RWPE2 (cell line): ENCODE data around the gene EPHB6.

Experiments
- ATAC-seq: fragments of 200-7000 bp; cut with Tn5 transposase; 3 replicates; pipeline ENCODE4 v1.9.1; 2021; ENCODE audit warnings: low read depth
- DNase-seq: peaks from one replicate; pipeline ENCODE4 v3.0.0-alpha.2; 2020; ENCODE audit warnings: low spot score
- H3K27ac ChIP-seq: fragments of 450-650 bp; 2 replicates; pipeline ENCODE4 v1.5.1; 2017; ENCODE audit warnings: mild to moderate bottlenecking; ENCODE audit not compliant: poor library complexity, severe bottlenecking
- H3K27me3 ChIP-seq: fragments of 250-450 bp; sonication (Bioruptor Pico); 2 replicates; pipeline ENCODE4 v1.5.1; 2021; ENCODE audit warnings: mild to moderate bottlenecking, moderate library complexity; ENCODE audit not compliant: insufficient read depth, poor library complexity, severe bottlenecking
- H3K36me3 ChIP-seq: fragments of 250-450 bp; sonication (Bioruptor Pico); 2 replicates; pipeline ENCODE4 v1.5.1; 2020; ENCODE audit warnings: low read depth, mild to moderate bottlenecking, moderate library complexity
- H3K4me1 ChIP-seq: fragments of 250-450 bp; sonication (Bioruptor Pico); 2 replicates; pipeline ENCODE4 v1.5.1; 2021; ENCODE audit warnings: mild to moderate bottlenecking, moderate library complexity; ENCODE audit not compliant: insufficient read depth, poor library complexity, severe bottlenecking
- H3K4me3 ChIP-seq: fragments of 250-450 bp; sonication (Bioruptor Pico); 2 replicates; pipeline ENCODE4 v1.5.1; 2021; ENCODE audit warnings: mild to moderate bottlenecking, moderate library complexity; ENCODE audit not compliant: severe bottlenecking
- H3K9me3 ChIP-seq: fragments of 250-450 bp; sonication (Bioruptor Pico); 2 replicates; pipeline ENCODE4 v1.5.1; 2021; ENCODE audit warnings: mild to moderate bottlenecking, moderate library complexity; ENCODE audit not compliant: severe bottlenecking
- TF ChIP-seq, protein P1 (sequence below): fragments of 450-650 bp; IDR thresholded peaks from one replicate; pipeline ENCODE4 v1.5.1; 2017; ENCODE audit warnings: mild to moderate bottlenecking, moderate library complexity; ENCODE audit not compliant: poor library complexity, severe bottlenecking

The EPHB6 gene

DNA sequence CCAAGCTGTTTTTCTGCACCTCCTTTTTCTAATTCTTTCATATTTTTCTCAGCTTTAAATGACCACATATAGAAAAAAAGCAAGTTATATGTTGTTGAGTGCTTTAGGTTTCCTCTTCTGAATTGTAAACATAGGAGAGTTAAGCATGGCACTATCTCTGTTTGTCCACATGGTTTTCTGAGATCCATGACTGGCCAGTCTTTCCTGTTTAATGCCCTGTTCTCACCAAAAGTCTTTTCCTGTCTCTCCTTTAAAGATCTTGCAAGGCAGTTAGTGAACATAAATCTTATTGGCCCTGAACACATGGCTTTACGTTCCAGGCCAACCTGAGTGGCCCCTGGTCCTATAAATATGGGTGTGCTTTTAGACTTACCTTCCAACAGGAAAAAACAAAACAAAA, 59.2 kb downstream of the EPHB6 start:
- Histone ChIP-seq H3K27me3 (peaks cover 5% of the 10 kb centered on the region), H3K27ac (no peak overlapping the region), H3K4me1 (no peaks in the 10 kb centered on the region), H3K9me3 (no peaks in the 10 kb centered on the region), H3K36me3 (no peaks in the 10 kb centered on the region), H3K4me3 (no peak overlapping the region)
- TF ChIP-seq, protein P1, sequence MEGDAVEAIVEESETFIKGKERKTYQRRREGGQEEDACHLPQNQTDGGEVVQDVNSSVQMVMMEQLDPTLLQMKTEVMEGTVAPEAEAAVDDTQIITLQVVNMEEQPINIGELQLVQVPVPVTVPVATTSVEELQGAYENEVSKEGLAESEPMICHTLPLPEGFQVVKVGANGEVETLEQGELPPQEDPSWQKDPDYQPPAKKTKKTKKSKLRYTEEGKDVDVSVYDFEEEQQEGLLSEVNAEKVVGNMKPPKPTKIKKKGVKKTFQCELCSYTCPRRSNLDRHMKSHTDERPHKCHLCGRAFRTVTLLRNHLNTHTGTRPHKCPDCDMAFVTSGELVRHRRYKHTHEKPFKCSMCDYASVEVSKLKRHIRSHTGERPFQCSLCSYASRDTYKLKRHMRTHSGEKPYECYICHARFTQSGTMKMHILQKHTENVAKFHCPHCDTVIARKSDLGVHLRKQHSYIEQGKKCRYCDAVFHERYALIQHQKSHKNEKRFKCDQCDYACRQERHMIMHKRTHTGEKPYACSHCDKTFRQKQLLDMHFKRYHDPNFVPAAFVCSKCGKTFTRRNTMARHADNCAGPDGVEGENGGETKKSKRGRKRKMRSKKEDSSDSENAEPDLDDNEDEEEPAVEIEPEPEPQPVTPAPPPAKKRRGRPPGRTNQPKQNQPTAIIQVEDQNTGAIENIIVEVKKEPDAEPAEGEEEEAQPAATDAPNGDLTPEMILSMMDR: no peak
- no peak for DNase-seq
- no peak for ATAC-seq

DNA sequence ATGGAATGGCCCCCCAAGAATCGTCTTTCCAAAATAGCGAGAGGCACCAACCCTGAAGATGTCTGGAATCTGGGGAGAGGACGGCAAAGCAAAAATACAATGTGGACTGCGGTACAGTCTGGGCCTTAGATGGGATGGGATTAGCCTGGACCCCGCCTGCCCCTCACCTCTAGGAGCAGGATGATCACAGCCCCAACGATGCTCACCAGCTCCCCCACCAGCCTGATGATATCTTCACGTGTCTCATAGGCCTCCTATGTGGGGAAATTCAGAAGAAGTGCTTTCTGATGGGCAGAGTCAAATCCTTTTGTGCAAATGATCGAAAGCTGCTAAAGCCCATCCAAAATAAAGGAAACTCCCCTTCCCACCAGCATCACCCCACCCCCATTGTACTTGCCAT, 60.4 kb downstream of the EPHB6 start:
- Histone ChIP-seq H3K36me3 (no peaks in the 10 kb centered on the region), H3K4me1 (no peaks in the 10 kb centered on the region), H3K27ac (no peak overlapping the region), H3K9me3 (no peaks in the 10 kb centered on the region), H3K27me3 (peaks cover 5% of the 10 kb centered on the region), H3K4me3 (no peak overlapping the region)
- ATAC-seq (no peak), DNase-seq (no peak)
- TF ChIP-seq, protein P1: no peak

DNA sequence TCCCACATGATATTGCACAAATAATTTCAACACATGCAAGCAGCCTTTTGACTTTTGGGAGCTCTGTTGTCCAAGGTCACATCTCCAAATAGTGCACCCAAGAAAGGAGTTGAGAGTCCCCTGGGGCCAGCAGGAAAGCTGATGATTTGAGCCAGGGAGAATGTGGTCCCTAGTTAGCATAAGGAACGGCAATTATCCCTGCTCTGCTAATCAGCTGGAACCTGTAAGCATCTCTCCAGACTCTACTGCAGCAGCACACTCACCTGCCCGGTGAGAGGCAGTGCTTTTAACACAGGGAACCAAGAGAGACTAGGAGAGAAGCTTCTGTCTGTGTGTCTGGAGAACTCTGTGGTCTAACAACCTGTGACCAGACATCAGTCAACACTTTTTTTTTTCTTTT, 61.6 kb downstream of the EPHB6 start:
- H3K4me1 ChIP-seq: no peaks in the 10 kb centered on the region
- H3K9me3 ChIP-seq: no peaks in the 10 kb centered on the region
- H3K27ac ChIP-seq: no peak overlapping the region
- no peak for DNase-seq
- TF ChIP-seq, protein P1: no peak
- no peak for ATAC-seq
- H3K36me3 ChIP-seq: no peaks in the 10 kb centered on the region
- H3K27me3 ChIP-seq: peaks cover 5% of the 10 kb centered on the region
- H3K4me3 ChIP-seq: no peak overlapping the region

DNA sequence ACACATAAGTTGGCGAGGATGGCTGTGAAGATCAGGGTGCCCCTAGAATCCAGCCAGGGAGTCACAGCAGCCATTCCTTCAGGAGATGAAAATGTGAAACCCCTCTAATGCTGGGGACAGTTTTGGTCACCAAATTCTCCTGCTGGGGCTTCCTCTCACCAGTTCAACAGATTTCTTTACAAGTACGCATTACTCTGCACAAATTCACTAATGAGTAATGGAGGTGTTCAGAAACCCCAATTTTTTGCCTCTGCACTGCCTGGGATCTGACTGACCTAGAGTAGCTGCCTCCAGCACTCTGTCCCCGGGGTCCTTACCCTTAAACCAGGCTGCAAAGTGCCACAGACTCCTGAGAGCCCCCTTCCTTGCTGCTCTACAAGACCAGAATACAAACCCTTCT, 62.6 kb downstream of the EPHB6 start:
- ATAC-seq (no peak), DNase-seq (no peak)
- Histone ChIP-seq H3K36me3 (no peaks in the 10 kb centered on the region), H3K9me3 (no peaks in the 10 kb centered on the region), H3K27me3 (peaks cover 5% of the 10 kb centered on the region), H3K4me3 (no peak overlapping the region), H3K27ac (no peak overlapping the region), H3K4me1 (no peaks in the 10 kb centered on the region)
- TF ChIP-seq, protein P1: no peak

DNA sequence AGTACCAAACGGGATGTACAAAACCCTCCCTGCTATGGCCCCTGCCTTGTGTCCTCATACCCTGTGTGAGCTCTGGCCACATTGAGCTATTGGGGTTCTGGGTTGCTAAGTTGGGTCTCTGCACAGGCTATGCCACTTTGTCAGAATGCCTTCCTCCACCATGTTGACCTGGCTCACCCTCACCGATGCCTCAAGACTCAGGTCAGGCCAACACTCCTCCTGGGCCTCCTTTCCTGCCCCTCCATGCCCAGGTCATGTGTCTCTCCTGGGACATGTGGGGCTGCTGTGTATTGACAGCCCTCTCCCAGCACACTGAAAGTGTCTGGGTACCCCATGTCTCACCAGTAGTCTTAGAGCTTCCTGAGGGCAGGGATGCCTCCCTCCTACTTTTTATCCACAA, 64.0 kb downstream of the EPHB6 start:
- DNase-seq (no peak), ATAC-seq (no peak)
- Histone ChIP-seq H3K4me3 (no peak overlapping the region), H3K27ac (no peak overlapping the region), H3K36me3 (no peaks in the 10 kb centered on the region), H3K4me1 (no peaks in the 10 kb centered on the region), H3K9me3 (no peaks in the 10 kb centered on the region), H3K27me3 (peaks cover 5% of the 10 kb centered on the region)
- TF ChIP-seq, protein P1: no peak
